ENCODE data around the gene MMP10.

The MMP10 gene

GRCh38 chr11:102780491-102780918 lies at the start of gene MMP10:
TSS of gene MMP10 (minus strand) at chr11:102780628. CDS start at chr11:102780591, 37 bp downstream.
- peak; percentile 42 for DNase-seq

GRCh38 chr11:102829316-102830000 lies 49.0 kb upstream of the MMP10 start:
- no peak for DNase-seq

- DNase-seq: no peak
Observed at GRCh38 chr11:102824556-102824955, 44.1 kb upstream of the MMP10 start.

GRCh38 chr11:102819491-102819890 lies 39.1 kb upstream of the MMP10 start:
- no peak for DNase-seq

GRCh38 chr11:102813484-102813883 lies 33.1 kb upstream of the MMP10 start:
- no peak for DNase-seq

GRCh38 chr11:102812188-102812587 lies 31.8 kb upstream of the MMP10 start:
- no peak for DNase-seq

GRCh38 chr11:102810950-102811660 lies 30.7 kb upstream of the MMP10 start:
- DNase-seq: peak; percentile 26

GRCh38 chr11:102809971-102810370 lies 29.5 kb upstream of the MMP10 start:
- DNase-seq: no peak

GRCh38 chr11:102807921-102808320 lies 27.5 kb upstream of the MMP10 start:
- no peak for DNase-seq

GRCh38 chr11:102806296-102806695 lies 25.9 kb upstream of the MMP10 start:
- no peak for DNase-seq

- no peak for DNase-seq
Observed at GRCh38 chr11:102802341-102802740, 21.9 kb upstream of the MMP10 start.

- DNase-seq: no peak
Observed at GRCh38 chr11:102800767-102801166, 20.3 kb upstream of the MMP10 start.

GRCh38 chr11:102799681-102800340 lies 19.4 kb upstream of the MMP10 start:
- DNase-seq: no peak

GRCh38 chr11:102798012-102798746 lies 17.8 kb upstream of the MMP10 start, which contains the start of gene MMP1:
TSS of gene MMP1 (minus strand) at chr11:102798160. CDS start at chr11:102798092, 68 bp downstream.
- no peak for DNase-seq

- DNase-seq: no peak
Observed at GRCh38 chr11:102794382-102794781, 14.0 kb upstream of the MMP10 start.

GRCh38 chr11:102793677-102794290 lies 13.4 kb upstream of the MMP10 start:
- no peak for DNase-seq

GRCh38 chr11:102792604-102793003 lies 12.2 kb upstream of the MMP10 start:
- no peak for DNase-seq

GRCh38 chr11:102791271-102792036 lies 11.0 kb upstream of the MMP10 start:
- DNase-seq: no peak

- no peak for DNase-seq
Observed at GRCh38 chr11:102788334-102788995, 8.0 kb upstream of the MMP10 start.

GRCh38 chr11:102784380-102784779 lies 4.0 kb upstream of the MMP10 start:
- no peak for DNase-seq

- peak; percentile 20 for DNase-seq
Observed at GRCh38 chr11:102783720-102784119, 3.3 kb upstream of the MMP10 start.
